ENCODE results near the gene PTTG1IP.

PTTG1IP gene

GRCh38 chr21:44908908-44909307 lies 35.4 kb upstream of the PTTG1IP start:
- DNase-seq: no peak

- no peak for DNase-seq
These were observed 34.7 kb upstream of the PTTG1IP start for GRCh38 chr21:44907966-44908895.

GRCh38 chr21:44907225-44907965 lies 33.9 kb upstream of the PTTG1IP start:
- no peak for DNase-seq

- DNase-seq: no peak
These were observed 32.2 kb upstream of the PTTG1IP start for GRCh38 chr21:44905728-44906090.

- DNase-seq: no peak
These were observed 31.7 kb upstream of the PTTG1IP start for GRCh38 chr21:44905016-44905727.

GRCh38 chr21:44904141-44904923 lies 30.8 kb upstream of the PTTG1IP start:
- no peak for DNase-seq

GRCh38 chr21:44903689-44904088 lies 30.2 kb upstream of the PTTG1IP start:
- no peak for DNase-seq

- no peak for DNase-seq
These were observed 29.7 kb upstream of the PTTG1IP start for GRCh38 chr21:44903050-44903685.

GRCh38 chr21:44902268-44903049 lies 29.0 kb upstream of the PTTG1IP start:
- no peak for DNase-seq

GRCh38 chr21:44901391-44902074 lies 28.0 kb upstream of the PTTG1IP start:
- DNase-seq: no peak

GRCh38 chr21:44900559-44901251 lies 27.2 kb upstream of the PTTG1IP start:
- DNase-seq: no peak

GRCh38 chr21:44899768-44900558 lies 26.5 kb upstream of the PTTG1IP start:
- no peak for DNase-seq

GRCh38 chr21:44898851-44899767 lies 25.6 kb upstream of the PTTG1IP start:
- no peak for DNase-seq

GRCh38 chr21:44898011-44898488 lies 24.6 kb upstream of the PTTG1IP start:
- no peak for DNase-seq

- no peak for DNase-seq
These were observed 24.0 kb upstream of the PTTG1IP start for GRCh38 chr21:44897326-44898010.

- no peak for DNase-seq
These were observed 23.2 kb upstream of the PTTG1IP start for GRCh38 chr21:44896561-44897286.

- DNase-seq: no peak
These were observed 22.4 kb upstream of the PTTG1IP start for GRCh38 chr21:44895859-44896258.

Measured in activated T-cell treated with anti-CD3 and anti-CD28 coated beads for 4 hours (primary cell).